ENCODE results near the gene PON3. TPM values are rescaled to one million over a fixed set of nuclear protein-coding genes. Genes with fewer than 3 reads are reported as not detected.

PON3 gene
- total and polyA plus RNA-seq, 2 of the 13 experiments (the other 11 are each of a cell fraction or from before 2014, with no cell fraction given), result 23.6 to 37.8 TPM

DNA sequence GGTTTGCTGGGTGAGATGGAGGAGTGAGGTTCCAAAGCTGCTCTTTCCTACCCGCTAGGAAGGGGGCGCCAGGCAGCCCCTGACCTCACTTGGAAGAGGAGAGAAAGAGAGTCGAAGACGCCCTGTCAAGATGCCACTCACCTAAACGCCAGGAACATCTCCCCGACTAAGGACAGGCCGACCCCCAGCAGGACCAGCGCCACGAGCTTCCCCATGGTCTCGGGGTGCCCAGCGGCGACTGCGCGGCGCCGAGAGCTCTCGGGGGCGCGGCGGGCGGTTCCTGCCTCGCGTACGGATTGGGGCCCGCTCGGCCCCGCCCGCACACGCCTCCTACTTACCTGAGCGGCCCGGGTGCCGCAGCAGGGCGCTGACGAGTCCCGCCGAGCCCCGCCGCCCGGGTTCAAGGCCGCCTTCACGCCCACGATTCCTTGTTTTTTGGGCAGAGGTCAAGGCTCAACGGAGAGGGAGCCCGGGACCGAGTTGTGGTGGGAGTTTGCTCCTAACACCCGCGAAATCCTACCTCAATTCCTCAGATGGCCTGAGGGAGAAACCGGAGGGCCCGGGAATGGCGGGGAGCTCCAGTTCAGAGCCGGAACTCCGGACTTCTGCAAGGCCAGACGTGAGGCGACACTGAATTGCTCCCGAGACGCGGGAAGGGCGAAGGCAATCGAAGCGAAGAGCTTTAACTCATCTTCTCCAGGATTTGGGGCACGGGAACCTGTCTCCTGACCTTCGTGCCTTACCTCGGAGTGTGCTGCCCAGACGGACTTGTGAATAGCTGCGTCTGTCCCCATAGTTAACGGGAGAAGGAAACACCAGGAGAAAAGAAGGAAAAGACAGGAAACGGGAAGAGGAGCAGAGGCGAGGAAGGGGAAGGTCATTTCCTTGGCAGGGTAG lies at the start of gene PON3 (continued):
- TF ChIP-seq, protein P1, sequence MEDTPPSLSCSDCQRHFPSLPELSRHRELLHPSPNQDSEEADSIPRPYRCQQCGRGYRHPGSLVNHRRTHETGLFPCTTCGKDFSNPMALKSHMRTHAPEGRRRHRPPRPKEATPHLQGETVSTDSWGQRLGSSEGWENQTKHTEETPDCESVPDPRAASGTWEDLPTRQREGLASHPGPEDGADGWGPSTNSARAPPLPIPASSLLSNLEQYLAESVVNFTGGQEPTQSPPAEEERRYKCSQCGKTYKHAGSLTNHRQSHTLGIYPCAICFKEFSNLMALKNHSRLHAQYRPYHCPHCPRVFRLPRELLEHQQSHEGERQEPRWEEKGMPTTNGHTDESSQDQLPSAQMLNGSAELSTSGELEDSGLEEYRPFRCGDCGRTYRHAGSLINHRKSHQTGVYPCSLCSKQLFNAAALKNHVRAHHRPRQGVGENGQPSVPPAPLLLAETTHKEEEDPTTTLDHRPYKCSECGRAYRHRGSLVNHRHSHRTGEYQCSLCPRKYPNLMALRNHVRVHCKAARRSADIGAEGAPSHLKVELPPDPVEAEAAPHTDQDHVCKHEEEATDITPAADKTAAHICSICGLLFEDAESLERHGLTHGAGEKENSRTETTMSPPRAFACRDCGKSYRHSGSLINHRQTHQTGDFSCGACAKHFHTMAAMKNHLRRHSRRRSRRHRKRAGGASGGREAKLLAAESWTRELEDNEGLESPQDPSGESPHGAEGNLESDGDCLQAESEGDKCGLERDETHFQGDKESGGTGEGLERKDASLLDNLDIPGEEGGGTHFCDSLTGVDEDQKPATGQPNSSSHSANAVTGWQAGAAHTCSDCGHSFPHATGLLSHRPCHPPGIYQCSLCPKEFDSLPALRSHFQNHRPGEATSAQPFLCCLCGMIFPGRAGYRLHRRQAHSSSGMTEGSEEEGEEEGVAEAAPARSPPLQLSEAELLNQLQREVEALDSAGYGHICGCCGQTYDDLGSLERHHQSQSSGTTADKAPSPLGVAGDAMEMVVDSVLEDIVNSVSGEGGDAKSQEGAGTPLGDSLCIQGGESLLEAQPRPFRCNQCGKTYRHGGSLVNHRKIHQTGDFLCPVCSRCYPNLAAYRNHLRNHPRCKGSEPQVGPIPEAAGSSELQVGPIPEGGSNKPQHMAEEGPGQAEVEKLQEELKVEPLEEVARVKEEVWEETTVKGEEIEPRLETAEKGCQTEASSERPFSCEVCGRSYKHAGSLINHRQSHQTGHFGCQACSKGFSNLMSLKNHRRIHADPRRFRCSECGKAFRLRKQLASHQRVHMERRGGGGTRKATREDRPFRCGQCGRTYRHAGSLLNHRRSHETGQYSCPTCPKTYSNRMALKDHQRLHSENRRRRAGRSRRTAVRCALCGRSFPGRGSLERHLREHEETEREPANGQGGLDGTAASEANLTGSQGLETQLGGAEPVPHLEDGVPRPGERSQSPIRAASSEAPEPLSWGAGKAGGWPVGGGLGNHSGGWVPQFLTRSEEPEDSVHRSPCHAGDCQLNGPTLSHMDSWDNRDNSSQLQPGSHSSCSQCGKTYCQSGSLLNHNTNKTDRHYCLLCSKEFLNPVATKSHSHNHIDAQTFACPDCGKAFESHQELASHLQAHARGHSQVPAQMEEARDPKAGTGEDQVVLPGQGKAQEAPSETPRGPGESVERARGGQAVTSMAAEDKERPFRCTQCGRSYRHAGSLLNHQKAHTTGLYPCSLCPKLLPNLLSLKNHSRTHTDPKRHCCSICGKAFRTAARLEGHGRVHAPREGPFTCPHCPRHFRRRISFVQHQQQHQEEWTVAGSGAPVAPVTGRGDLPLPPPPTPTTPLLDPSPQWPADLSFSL (CRISPR knock-in tag; IDR thresholded peaks at IDR 0.05), result 0 out of 2 replicates have a peak, but pooled peaks have one; percentile 50
- TF ChIP-seq ELF4 (CRISPR knock-in tag; IDR thresholded peaks at IDR 0.05; ENCODE audit: borderline replicate concordance), result no peak
- no peak for TF ChIP-seq ZNF567 (CRISPR knock-in tag; IDR thresholded peaks at IDR 0.05; ENCODE audit: borderline replicate concordance)
- TF ChIP-seq ZNF746 (CRISPR knock-in tag; IDR thresholded peaks at IDR 0.05), result no peak
- TF ChIP-seq CCAR2 (optimal IDR thresholded peaks at IDR 0.05; ENCODE audit: low read depth, low read length), result no peak
- TF ChIP-seq, protein P2, sequence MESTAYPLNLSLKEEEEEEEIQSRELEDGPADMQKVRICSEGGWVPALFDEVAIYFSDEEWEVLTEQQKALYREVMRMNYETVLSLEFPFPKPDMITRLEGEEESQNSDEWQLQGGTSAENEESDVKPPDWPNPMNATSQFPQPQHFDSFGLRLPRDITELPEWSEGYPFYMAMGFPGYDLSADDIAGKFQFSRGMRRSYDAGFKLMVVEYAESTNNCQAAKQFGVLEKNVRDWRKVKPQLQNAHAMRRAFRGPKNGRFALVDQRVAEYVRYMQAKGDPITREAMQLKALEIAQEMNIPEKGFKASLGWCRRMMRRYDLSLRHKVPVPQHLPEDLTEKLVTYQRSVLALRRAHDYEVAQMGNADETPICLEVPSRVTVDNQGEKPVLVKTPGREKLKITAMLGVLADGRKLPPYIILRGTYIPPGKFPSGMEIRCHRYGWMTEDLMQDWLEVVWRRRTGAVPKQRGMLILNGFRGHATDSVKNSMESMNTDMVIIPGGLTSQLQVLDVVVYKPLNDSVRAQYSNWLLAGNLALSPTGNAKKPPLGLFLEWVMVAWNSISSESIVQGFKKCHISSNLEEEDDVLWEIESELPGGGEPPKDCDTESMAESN (CRISPR knock-in tag; conservative IDR thresholded peaks at IDR 0.05), result 0 out of 2 replicates have a peak, but pooled peaks have one; percentile 32
- TF ChIP-seq ZMYM2 (CRISPR knock-in tag; IDR thresholded peaks at IDR 0.05), result peak; percentile 61
- TF ChIP-seq, protein P3, sequence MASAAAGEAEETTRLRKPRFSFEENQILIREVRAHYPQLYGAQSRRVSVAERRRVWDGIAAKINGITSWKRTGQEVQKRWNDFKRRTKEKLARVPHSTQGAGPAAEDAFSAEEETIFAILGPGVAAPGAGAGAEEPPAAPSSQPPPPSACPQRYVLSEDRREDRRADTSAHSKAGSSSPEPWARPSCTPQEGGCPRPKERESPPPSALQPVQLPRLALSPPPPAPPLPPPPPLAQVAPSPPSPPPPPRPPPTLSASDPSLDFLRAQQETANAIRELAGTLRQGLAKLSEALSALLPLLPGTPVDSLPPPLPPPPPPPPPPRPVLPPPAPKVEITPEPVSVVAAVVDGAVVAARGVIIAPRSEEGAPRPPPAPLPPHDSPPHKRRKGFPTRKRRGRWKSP (CRISPR knock-in tag; IDR thresholded peaks at IDR 0.05), result peak; percentile 71; the same call in 1 of the 2 replicates
- 0 out of 2 replicates have a peak, but pooled peaks have one; percentile 29 for TF ChIP-seq ESRRA (CRISPR knock-in tag; IDR thresholded peaks at IDR 0.05; ENCODE audit: low read depth)
- TF ChIP-seq, protein P4, sequence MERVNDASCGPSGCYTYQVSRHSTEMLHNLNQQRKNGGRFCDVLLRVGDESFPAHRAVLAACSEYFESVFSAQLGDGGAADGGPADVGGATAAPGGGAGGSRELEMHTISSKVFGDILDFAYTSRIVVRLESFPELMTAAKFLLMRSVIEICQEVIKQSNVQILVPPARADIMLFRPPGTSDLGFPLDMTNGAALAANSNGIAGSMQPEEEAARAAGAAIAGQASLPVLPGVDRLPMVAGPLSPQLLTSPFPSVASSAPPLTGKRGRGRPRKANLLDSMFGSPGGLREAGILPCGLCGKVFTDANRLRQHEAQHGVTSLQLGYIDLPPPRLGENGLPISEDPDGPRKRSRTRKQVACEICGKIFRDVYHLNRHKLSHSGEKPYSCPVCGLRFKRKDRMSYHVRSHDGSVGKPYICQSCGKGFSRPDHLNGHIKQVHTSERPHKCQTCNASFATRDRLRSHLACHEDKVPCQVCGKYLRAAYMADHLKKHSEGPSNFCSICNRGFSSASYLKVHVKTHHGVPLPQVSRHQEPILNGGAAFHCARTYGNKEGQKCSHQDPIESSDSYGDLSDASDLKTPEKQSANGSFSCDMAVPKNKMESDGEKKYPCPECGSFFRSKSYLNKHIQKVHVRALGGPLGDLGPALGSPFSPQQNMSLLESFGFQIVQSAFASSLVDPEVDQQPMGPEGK (CRISPR knock-in tag; IDR thresholded peaks at IDR 0.05), result peak; percentile 66
- TF ChIP-seq, protein P5, sequence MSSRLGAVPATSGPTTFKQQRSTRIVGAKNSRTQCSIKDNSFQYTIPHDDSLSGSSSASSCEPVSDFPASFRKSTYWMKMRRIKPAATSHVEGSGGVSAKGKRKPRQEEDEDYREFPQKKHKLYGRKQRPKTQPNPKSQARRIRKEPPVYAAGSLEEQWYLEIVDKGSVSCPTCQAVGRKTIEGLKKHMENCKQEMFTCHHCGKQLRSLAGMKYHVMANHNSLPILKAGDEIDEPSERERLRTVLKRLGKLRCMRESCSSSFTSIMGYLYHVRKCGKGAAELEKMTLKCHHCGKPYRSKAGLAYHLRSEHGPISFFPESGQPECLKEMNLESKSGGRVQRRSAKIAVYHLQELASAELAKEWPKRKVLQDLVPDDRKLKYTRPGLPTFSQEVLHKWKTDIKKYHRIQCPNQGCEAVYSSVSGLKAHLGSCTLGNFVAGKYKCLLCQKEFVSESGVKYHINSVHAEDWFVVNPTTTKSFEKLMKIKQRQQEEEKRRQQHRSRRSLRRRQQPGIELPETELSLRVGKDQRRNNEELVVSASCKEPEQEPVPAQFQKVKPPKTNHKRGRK (CRISPR knock-in tag; IDR thresholded peaks at IDR 0.05), result no peak
- TF ChIP-seq HMG20B (CRISPR knock-in tag; conservative IDR thresholded peaks at IDR 0.05), result no peak

All from HepG2 (cell line).